Activated T-cell treated with anti-CD3 and anti-CD28 coated beads for 4 hours (primary cell): ENCODE data around the gene DLX1.
"Not testable (repeated sequence)": the region's sequence is repeated elsewhere in the genome, so short reads cannot be mapped to it uniquely, and the experiment has no call there.

Experiments
- DNase-seq: peaks from one replicate; pipeline ENCODE4 v3.0.0-alpha.2; 2020

DLX1 gene

DNA sequence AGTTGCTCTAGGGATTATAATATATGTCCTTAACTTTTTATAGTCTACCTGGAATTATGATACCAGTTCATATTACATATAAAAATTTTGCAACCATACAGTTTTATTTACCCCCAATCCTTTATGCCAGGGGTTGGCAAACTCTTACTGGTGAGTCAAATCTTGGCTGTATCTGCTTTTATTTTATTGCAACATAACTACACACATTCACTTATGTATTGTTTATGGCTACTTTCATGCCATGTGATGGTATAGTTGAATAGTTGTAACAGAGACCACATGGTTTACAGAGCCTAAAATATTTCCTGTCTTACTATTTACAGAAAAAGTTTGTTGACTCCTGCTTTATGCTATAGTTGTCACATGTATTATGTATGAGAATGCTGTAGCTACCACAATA, 43.2 kb downstream of the DLX1 start:
- DNase-seq = no peak

GRCh38 chr2:172129404-172129803, 44.1 kb downstream of the DLX1 start:
- no peak for DNase-seq

DNA sequence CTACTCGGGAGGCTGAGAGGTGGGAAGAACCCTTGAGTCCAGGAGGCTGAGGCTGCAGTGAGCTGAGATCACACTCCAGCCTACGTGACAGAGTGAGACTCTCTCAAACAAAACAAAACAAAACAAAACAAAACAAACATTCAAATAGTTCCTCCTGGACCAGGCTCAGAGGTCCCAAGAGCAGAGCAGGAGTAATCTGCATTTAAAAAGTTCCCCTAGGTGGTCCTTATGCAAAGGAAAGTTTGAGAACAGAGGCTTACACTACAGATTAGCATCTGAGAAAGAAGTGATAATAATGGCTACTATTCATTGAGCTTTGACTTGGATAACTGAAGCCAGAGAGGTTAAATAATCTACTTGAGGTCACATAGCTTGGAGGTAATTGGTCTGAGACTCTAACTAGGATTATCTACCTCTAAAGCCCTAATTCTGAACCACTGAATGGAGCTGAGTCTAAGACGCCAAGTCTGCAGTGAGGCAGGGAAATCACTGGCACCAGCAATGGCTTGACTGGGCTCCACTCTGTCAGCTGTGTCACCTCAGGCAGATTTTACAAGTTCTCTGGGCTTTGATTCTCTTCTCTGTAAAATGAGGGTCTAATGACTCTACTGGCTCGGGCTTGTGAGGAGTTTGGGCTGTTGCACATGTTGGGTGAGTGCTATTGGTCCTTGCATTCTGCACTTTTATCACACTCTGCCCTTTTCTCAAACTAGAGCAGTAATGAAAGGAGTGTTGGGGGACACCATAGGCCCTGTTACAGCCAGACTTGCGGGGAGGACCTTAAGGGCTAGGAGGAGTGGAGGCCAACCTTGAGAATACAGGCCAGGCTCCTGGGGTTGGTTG, 46.6 kb downstream of the DLX1 start:
- no peak for DNase-seq

DNA sequence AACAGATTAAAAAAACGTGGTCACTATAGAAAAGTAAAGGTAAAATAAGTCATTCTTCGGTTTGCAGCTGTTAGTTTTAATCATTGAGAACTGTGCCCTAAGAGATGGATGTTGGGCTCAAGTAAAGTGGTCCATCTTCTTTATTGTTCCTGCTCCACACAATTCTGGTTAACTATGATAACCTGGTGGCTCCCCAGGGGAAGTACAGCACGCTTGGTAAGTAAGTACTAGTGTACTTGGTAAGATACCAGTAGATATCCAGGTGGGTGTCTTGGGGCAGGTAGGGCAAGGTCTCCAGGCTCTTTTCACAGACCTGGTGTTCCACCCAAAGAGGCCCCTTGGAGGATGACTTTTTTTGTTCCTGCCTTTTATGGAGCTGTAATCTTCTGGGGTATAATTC, 49.0 kb downstream of the DLX1 start:
- DNase-seq = no peak

DNA sequence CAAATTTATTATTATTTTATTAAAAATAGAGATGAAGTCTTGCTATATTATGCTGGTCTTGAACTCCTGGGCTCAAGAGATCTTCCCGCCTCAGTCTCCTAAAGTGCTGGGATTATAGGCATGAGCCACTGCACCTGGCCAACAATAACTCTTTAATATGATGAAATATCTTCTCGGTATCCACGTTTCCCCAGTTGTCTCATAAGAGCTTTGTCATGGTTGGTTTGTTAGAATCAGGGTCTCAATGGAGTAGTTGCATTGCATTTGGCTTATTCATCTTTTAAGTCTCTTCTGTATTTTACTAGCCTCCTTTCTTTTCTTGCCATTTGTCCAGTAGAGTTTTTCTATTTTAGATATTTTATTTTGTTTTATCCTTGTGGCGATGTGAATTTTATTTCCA, 50.1 kb downstream of the DLX1 start:
- DNase-seq = no peak

GRCh38 chr2:172137109-172137508, 51.8 kb downstream of the DLX1 start:
- no peak for DNase-seq

DNA sequence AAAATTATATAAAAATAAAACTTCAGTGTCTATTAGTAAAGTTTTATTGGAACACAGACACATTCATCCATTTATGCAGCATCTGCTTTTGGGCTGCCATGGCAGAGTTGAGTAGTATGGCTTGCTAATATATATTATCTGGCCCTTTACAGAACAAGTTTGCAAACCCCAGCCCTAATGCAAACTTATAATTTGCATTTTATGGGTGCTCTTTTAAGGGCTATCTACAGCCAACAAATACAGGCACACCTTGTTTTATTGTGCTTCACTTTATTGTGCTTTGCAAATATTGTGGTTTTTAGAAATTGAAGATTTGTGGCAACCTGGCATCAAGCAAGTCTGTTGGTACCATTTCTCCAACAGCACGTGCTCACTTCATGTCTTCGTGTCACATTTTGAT, 52.6 kb downstream of the DLX1 start:
- no peak for DNase-seq

DNA sequence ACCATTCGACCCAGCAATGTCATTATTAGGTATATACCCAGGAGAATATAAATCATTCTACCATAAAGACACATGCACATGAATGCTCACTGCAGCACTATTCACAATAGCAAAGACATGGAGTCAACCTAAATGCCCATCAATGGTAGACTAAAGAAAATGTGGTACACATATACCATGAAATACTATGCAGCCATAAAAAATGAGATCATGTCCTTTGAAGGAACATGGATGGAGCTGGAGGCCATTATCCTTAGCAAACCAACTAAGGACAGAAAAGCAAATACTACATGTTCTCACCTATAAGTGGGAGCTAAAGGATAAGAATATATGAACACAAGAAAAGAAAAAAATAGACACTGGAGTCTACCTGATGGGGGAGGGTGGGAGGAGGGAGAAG, 53.4 kb downstream of the DLX1 start:
- DNase-seq = not testable (repeated sequence)
